K562 (cell line): ENCODE measurements around the gene HHLA2. TPM values are rescaled to one million over a fixed set of nuclear protein-coding genes. Genes with fewer than 3 reads are reported as not detected.

Source experiments
- DIDO1 ChIP-seq: fragments of 450-650 bp; IDR thresholded peaks from 2 replicates; pipeline ENCODE4 v1.6.1; 2016; ENCODE audit warnings: low read depth, missing biosample characterization, missing genetic modification characterization
- EHMT2 ChIP-seq: fragments of 450-650 bp; IDR thresholded peaks from 2 replicates; pipeline ENCODE4 v1.6.1; 2018; ENCODE audit warnings: antibody characterized with exemption
- LEF1 ChIP-seq: fragments of 450-650 bp; IDR thresholded peaks from 2 replicates; pipeline ENCODE4 v1.6.1; 2016; ENCODE audit warnings: mild to moderate bottlenecking
- NR2C1 ChIP-seq, 2 experiments: fragments of 450-650 bp; IDR thresholded peaks; 2 replicates each; pipeline ENCODE4 v1.6.1; 2017; ENCODE audit warnings: mild to moderate bottlenecking in 2 of 2, antibody characterized with exemption in 1 of 2, inconsistent platforms in 1 of 2, missing compliant biosample characterization in 1 of 2, missing genetic modification characterization in 1 of 2
- RAD51 ChIP-seq: fragments of 450-650 bp; IDR thresholded peaks from 2 replicates; pipeline ENCODE4 v1.7.1; 2016; ENCODE audit warnings: low read depth, mild to moderate bottlenecking, borderline replicate concordance
- SAFB2 ChIP-seq: fragments of 200-400 bp; formaldehyde crosslinking; IDR thresholded peaks from 2 replicates; pipeline ENCODE4 v1.6.1; 2018; ENCODE audit warnings: borderline replicate concordance, low read length, low read depth, moderate library complexity; ENCODE audit not compliant: severe bottlenecking
- ZBTB17 ChIP-seq: fragments of 450-650 bp; formaldehyde crosslinking; IDR thresholded peaks from 2 replicates; pipeline ENCODE4 v1.4.0; 2020; ENCODE audit warnings: mild to moderate bottlenecking
- ZNF518B ChIP-seq: fragments of 250-450 bp; sonication (Bioruptor Pico); IDR thresholded peaks from 2 replicates; pipeline ENCODE4 v1.5.0; 2021; ENCODE audit warnings: mild to moderate bottlenecking, moderate library complexity
- polyA plus RNA-seq, 8 experiments: library from polyadenylated mRNA; depleted of rRNA in 4 of 8; stranded (reverse) in 5 of 8; unstranded in 3 of 8; fragments of >200 nt; fragmentation: Nextera tagmentation in 2 of 8; fragmentation: Illumina TruSeq in 1 of 8; extraction: Ambion mirVana in 2 of 8; extraction: Trizol in 1 of 8; gene quantifications; 2 replicates each; pipeline versions ENCODE4 v1.2.1 to v1.2.3, GENCODE V29; 2011 to 2014; ENCODE audit warnings: inconsistent platforms in 1 of 8, missing spikeins in 1 of 8
- total RNA-seq, 7 experiments: library from RNA; depleted of rRNA in 6 of 7; stranded (reverse); fragments of >200 nt in 6 of 7; fragmentation: Illumina TruSeq in 2 of 7; extraction: Trizol in 2 of 7; gene quantifications; 2 replicates each; pipeline versions ENCODE4 v1.2.1 to v1.2.3, GENCODE V29; 2011 to 2021; ENCODE audit warnings: low replicate concordance in 1 of 7
- TF ChIP-seq, protein P1 (sequence below), 2 experiments: fragments of 450-650 bp; IDR thresholded peaks; 2 replicates each; pipeline ENCODE4 v1.6.1; 2018; ENCODE audit warnings: mild to moderate bottlenecking in 2 of 2, low read depth in 1 of 2; ENCODE audit not compliant: partially characterized antibody in 2 of 2
- TF ChIP-seq, protein P2 (sequence below): fragments of 450-650 bp; IDR thresholded peaks from 2 replicates; pipeline ENCODE4 v1.6.1; 2018; ENCODE audit not compliant: partially characterized antibody

Gene HHLA2
- total and polyA plus RNA-seq, 9 of the 15 experiments (the other 6 are each of a cell fraction or from before 2014, with no cell fraction given): 0.04 TPM; not detected in 7

GRCh38 chr3:108401836-108402235 lies 105.5 kb downstream of the HHLA2 start (continued):
- TF ChIP-seq, protein P1, sequence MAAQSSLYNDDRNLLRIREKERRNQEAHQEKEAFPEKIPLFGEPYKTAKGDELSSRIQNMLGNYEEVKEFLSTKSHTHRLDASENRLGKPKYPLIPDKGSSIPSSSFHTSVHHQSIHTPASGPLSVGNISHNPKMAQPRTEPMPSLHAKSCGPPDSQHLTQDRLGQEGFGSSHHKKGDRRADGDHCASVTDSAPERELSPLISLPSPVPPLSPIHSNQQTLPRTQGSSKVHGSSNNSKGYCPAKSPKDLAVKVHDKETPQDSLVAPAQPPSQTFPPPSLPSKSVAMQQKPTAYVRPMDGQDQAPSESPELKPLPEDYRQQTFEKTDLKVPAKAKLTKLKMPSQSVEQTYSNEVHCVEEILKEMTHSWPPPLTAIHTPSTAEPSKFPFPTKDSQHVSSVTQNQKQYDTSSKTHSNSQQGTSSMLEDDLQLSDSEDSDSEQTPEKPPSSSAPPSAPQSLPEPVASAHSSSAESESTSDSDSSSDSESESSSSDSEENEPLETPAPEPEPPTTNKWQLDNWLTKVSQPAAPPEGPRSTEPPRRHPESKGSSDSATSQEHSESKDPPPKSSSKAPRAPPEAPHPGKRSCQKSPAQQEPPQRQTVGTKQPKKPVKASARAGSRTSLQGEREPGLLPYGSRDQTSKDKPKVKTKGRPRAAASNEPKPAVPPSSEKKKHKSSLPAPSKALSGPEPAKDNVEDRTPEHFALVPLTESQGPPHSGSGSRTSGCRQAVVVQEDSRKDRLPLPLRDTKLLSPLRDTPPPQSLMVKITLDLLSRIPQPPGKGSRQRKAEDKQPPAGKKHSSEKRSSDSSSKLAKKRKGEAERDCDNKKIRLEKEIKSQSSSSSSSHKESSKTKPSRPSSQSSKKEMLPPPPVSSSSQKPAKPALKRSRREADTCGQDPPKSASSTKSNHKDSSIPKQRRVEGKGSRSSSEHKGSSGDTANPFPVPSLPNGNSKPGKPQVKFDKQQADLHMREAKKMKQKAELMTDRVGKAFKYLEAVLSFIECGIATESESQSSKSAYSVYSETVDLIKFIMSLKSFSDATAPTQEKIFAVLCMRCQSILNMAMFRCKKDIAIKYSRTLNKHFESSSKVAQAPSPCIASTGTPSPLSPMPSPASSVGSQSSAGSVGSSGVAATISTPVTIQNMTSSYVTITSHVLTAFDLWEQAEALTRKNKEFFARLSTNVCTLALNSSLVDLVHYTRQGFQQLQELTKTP (IDR thresholded peaks at IDR 0.05; ENCODE audit: low read depth in 1 of 2, partially characterized antibody in 2 of 2): no peak
- TF ChIP-seq ZNF518B (CRISPR knock-in tag): no peak
- no peak for TF ChIP-seq SAFB2
- TF ChIP-seq, protein P2, sequence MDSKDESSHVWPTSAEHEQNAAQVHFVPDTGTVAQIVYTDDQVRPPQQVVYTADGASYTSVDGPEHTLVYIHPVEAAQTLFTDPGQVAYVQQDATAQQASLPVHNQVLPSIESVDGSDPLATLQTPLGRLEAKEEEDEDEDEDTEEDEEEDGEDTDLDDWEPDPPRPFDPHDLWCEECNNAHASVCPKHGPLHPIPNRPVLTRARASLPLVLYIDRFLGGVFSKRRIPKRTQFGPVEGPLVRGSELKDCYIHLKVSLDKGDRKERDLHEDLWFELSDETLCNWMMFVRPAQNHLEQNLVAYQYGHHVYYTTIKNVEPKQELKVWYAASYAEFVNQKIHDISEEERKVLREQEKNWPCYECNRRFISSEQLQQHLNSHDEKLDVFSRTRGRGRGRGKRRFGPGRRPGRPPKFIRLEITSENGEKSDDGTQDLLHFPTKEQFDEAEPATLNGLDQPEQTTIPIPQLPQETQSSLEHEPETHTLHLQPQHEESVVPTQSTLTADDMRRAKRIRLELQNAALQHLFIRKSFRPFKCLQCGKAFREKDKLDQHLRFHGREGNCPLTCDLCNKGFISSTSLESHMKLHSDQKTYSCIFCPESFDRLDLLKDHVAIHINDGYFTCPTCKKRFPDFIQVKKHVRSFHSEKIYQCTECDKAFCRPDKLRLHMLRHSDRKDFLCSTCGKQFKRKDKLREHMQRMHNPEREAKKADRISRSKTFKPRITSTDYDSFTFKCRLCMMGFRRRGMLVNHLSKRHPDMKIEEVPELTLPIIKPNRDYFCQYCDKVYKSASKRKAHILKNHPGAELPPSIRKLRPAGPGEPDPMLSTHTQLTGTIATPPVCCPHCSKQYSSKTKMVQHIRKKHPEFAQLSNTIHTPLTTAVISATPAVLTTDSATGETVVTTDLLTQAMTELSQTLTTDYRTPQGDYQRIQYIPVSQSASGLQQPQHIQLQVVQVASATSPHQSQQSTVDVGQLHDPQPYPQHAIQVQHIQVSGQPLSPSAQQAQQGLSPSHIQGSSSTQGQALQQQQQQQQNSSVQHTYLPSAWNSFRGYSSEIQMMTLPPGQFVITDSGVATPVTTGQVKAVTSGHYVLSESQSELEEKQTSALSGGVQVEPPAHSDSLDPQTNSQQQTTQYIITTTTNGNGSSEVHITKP: no peak
- TF ChIP-seq LEF1: no peak
- no peak for TF ChIP-seq RAD51
- TF ChIP-seq EHMT2: no peak
- no peak for TF ChIP-seq NR2C1 (IDR thresholded peaks at IDR 0.05)
- TF ChIP-seq NR2C1 (tag; IDR thresholded peaks at IDR 0.05): no peak
- TF ChIP-seq DIDO1 (tag): no peak
- no peak for TF ChIP-seq ZBTB17 (CRISPR knock-in tag)
